ENCODE data around the gene UBE2S. TPM values are rescaled to one million over a fixed set of nuclear protein-coding genes. Genes with fewer than 3 reads are reported as not detected.
A peak's percentile ranks its signal among the peaks of the same experiment; 100 is the strongest.

UBE2S gene
- total and polyA plus RNA-seq, 10 of the 15 experiments (the other 5 are each of a cell fraction or from before 2014, with no cell fraction given): 2.3 to 640 (median 127) TPM

DNA sequence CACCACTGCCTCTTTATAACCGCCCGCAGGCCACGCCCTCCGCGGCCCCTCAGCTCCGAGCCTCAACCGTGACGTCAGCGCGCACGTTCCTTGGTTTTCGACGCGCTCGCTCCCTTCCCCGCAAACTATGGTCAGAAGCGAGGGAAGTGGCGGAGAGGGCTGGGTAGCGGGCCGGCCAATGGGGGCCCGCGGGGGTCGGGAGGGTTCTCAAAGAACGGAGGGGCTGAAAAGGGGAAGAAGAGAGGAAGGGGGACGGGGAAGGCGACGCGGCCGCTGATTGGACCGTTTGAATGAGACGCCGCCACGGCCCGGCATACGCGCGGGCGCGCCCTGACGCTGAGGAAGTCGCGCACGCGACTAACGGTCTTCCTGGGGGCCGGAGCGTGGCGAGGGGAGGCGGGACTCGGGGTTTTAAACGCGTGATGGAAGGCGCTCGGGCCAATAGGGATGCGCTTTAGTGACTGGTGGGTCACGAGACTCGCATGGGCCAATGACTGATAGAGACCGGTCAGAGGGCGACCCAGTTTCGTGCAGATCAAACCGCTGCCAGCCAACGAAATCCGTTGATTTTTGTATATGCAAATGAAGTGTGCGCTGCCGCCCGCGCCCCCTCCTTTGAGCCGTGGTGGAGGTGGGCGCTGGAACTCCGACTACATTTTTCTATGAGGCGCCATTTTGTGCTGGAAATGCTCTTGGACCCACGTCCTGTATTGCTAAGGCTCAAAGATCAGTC, 378 bp upstream of the UBE2S start (continued):
- TF ChIP-seq, protein P1, sequence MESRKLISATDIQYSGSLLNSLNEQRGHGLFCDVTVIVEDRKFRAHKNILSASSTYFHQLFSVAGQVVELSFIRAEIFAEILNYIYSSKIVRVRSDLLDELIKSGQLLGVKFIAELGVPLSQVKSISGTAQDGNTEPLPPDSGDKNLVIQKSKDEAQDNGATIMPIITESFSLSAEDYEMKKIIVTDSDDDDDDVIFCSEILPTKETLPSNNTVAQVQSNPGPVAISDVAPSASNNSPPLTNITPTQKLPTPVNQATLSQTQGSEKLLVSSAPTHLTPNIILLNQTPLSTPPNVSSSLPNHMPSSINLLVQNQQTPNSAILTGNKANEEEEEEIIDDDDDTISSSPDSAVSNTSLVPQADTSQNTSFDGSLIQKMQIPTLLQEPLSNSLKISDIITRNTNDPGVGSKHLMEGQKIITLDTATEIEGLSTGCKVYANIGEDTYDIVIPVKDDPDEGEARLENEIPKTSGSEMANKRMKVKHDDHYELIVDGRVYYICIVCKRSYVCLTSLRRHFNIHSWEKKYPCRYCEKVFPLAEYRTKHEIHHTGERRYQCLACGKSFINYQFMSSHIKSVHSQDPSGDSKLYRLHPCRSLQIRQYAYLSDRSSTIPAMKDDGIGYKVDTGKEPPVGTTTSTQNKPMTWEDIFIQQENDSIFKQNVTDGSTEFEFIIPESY (IDR thresholded peaks at IDR 0.05): no peak
- peak; percentile 97; the same call in 2 of the 3 replicates for TF ChIP-seq POU2F2 (IDR thresholded peaks at IDR 0.05; ENCODE audit: borderline replicate concordance, low read depth, low read length)
- TF ChIP-seq GABPA (IDR thresholded peaks at IDR 0.05; ENCODE audit: low read depth): no peak
- TF ChIP-seq, protein P2, sequence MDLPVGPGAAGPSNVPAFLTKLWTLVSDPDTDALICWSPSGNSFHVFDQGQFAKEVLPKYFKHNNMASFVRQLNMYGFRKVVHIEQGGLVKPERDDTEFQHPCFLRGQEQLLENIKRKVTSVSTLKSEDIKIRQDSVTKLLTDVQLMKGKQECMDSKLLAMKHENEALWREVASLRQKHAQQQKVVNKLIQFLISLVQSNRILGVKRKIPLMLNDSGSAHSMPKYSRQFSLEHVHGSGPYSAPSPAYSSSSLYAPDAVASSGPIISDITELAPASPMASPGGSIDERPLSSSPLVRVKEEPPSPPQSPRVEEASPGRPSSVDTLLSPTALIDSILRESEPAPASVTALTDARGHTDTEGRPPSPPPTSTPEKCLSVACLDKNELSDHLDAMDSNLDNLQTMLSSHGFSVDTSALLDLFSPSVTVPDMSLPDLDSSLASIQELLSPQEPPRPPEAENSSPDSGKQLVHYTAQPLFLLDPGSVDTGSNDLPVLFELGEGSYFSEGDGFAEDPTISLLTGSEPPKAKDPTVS (IDR thresholded peaks at IDR 0.05; ENCODE audit: low read depth, low read length): no peak
- peak; percentile 77 for TF ChIP-seq RELA (IDR thresholded peaks at IDR 0.05; ENCODE audit: borderline replicate concordance, partially characterized antibody)
- 0 out of 2 replicates have a peak, but pooled peaks have one; percentile 33 for TF ChIP-seq WRNIP1 (IDR thresholded peaks at IDR 0.05; ENCODE audit: borderline replicate concordance, low read depth, low read length)
- no peak; the same call in 1 of the 2 replicates for TF ChIP-seq TBL1XR1 (IDR thresholded peaks at IDR 0.05; ENCODE audit: low read depth, low read length)
- peak; percentile 95 for TF ChIP-seq YY1 (IDR thresholded peaks at IDR 0.05; ENCODE audit: low read depth, low read length)
- peak; percentile 93 for TF ChIP-seq RAD51 (IDR thresholded peaks at IDR 0.05)
- TF ChIP-seq NFXL1 (IDR thresholded peaks at IDR 0.05; ENCODE audit: borderline replicate concordance): no peak
- TF ChIP-seq BHLHE40 (IDR thresholded peaks at IDR 0.05; ENCODE audit: borderline replicate concordance in 1 of 2, low read depth in 2 of 2, low read length in 1 of 2): peak; percentile 99 to 100
- TF ChIP-seq IKZF2 (IDR thresholded peaks at IDR 0.05): no peak; a peak in 1 of 4 replicates
- no peak for TF ChIP-seq CBX3 (IDR thresholded peaks at IDR 0.05; ENCODE audit: borderline replicate concordance, low read depth)
- TF ChIP-seq, protein P3, sequence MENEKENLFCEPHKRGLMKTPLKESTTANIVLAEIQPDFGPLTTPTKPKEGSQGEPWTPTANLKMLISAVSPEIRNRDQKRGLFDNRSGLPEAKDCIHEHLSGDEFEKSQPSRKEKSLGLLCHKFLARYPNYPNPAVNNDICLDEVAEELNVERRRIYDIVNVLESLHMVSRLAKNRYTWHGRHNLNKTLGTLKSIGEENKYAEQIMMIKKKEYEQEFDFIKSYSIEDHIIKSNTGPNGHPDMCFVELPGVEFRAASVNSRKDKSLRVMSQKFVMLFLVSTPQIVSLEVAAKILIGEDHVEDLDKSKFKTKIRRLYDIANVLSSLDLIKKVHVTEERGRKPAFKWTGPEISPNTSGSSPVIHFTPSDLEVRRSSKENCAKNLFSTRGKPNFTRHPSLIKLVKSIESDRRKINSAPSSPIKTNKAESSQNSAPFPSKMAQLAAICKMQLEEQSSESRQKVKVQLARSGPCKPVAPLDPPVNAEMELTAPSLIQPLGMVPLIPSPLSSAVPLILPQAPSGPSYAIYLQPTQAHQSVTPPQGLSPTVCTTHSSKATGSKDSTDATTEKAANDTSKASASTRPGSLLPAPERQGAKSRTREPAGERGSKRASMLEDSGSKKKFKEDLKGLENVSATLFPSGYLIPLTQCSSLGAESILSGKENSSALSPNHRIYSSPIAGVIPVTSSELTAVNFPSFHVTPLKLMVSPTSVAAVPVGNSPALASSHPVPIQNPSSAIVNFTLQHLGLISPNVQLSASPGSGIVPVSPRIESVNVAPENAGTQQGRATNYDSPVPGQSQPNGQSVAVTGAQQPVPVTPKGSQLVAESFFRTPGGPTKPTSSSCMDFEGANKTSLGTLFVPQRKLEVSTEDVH (IDR thresholded peaks at IDR 0.05; ENCODE audit: low read depth, partially characterized antibody): no peak
- TF ChIP-seq MXI1 (IDR thresholded peaks at IDR 0.05; ENCODE audit: low read depth, low read length): peak; percentile 70
- TF ChIP-seq, protein P4, sequence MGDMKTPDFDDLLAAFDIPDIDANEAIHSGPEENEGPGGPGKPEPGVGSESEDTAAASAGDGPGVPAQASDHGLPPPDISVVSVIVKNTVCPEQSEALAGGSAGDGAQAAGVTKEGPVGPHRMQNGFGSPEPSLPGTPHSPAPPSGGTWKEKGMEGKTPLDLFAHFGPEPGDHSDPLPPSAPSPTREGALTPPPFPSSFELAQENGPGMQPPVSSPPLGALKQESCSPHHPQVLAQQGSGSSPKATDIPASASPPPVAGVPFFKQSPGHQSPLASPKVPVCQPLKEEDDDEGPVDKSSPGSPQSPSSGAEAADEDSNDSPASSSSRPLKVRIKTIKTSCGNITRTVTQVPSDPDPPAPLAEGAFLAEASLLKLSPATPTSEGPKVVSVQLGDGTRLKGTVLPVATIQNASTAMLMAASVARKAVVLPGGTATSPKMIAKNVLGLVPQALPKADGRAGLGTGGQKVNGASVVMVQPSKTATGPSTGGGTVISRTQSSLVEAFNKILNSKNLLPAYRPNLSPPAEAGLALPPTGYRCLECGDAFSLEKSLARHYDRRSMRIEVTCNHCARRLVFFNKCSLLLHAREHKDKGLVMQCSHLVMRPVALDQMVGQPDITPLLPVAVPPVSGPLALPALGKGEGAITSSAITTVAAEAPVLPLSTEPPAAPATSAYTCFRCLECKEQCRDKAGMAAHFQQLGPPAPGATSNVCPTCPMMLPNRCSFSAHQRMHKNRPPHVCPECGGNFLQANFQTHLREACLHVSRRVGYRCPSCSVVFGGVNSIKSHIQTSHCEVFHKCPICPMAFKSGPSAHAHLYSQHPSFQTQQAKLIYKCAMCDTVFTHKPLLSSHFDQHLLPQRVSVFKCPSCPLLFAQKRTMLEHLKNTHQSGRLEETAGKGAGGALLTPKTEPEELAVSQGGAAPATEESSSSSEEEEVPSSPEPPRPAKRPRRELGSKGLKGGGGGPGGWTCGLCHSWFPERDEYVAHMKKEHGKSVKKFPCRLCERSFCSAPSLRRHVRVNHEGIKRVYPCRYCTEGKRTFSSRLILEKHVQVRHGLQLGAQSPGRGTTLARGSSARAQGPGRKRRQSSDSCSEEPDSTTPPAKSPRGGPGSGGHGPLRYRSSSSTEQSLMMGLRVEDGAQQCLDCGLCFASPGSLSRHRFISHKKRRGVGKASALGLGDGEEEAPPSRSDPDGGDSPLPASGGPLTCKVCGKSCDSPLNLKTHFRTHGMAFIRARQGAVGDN (IDR thresholded peaks at IDR 0.05): peak; percentile 75; the same call in 1 of the 2 replicates
- no peak for TF ChIP-seq CHD4 (IDR thresholded peaks at IDR 0.05)
- TF ChIP-seq ZZZ3 (IDR thresholded peaks at IDR 0.05; ENCODE audit: control insufficient read depth, insufficient read length, low read depth): no peak
- no peak for TF ChIP-seq JUNB (IDR thresholded peaks at IDR 0.05)
- TF ChIP-seq ZNF207 (IDR thresholded peaks at IDR 0.05; ENCODE audit: borderline replicate concordance): no peak; the same call in 1 of the 2 replicates
